Measurements from ENCODE around the gene ATF6B.

The ATF6B gene

GRCh38 chr6:32127717-32128592 lies at the start of gene ATF6B:
Gene ATF6B, minus strand, starts transcription at chr6:32128246. Its CDS starts 39 bp downstream, at chr6:32128207.
- DNase-seq (ENCODE audit: low read depth), result peak; percentile 90

DNA sequence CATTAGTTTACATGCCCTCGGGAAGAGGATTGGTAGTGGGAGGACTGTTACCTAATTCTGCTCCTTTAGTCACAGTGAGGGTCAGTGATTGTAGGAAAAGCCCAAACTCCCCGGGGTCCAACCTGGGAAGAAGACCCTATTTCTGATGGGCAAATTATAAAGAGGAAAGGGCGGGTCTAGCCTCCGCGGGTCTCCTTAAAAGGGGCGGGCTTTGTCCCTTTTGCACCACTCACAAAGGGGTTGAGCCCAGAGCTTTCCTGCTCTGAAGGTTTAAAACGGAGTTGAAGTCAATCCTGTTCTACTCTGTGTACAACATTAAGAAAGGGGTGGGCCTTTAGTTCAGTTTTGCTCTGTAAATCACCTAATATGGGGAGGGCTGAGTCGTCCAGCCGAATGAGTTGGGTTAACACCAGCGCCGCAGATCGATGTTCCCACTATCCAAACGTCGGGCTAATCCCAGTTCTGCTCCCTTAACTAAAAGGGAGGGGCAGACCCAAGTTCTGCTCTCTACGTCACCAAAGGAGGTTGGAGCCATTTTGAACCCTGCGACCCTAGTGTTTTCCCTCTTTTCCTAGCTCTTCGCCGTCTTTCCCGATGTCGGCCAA lies 49.2 kb upstream of the ATF6B start:
- no peak for DNase-seq (ENCODE audit: low read depth)

GRCh38 chr6:32176476-32177182 lies 48.6 kb upstream of the ATF6B start:
- DNase-seq (ENCODE audit: low read depth), result no peak

GRCh38 chr6:32175711-32176475 lies 47.8 kb upstream of the ATF6B start, which contains the start of gene AGPAT1:
Gene AGPAT1, minus strand, starts transcription at chr6:32176084. Its CDS starts 4,588 bp downstream, at chr6:32171496.
- DNase-seq (ENCODE audit: low read depth), result peak; percentile 95

DNA sequence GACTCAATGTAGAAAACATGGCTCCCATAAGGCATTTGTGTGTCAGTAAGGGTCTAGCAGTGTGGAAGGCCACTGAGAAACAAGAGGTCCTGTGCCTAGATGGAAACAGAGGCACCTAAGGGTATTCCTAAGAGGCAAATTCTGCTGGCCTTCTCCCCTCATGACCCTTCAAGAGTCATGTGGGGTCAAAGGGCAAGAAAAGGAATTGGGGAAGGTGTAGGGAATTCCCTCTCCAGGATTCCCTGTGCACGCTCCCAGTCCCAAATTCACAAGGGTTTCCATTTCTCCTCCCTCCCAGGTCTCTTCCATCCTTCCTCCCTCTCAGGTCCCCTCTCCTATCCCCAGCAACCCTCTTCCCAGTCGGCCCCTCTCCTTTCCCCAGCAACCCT lies 47.3 kb upstream of the ATF6B start:
- no peak for DNase-seq (ENCODE audit: low read depth)

- DNase-seq (ENCODE audit: low read depth), result no peak
Observed at GRCh38 chr6:32174416-32174815, 46.4 kb upstream of the ATF6B start.

GRCh38 chr6:32173051-32173727 lies 45.1 kb upstream of the ATF6B start:
- DNase-seq (ENCODE audit: low read depth), result no peak

DNA sequence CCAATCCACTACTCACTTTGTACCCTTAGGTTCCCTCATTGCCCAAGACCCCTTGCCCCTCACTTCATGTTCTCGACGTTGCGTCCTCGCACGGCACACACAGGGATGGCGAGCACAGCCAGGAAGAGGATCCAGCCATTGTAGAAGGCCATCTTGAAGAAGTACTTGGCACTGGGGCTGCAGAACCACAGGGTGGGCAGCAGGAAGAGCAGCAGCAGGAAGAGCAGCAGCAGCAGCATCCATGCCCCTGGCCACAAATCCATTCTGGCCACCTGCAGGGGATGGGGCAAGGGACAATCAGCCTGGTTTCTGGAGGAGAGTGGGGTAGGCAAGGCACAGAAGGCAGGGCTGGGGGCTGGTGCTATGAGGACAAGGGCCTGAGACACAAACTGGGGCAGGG lies 43.2 kb upstream of the ATF6B start:
- no peak for DNase-seq (ENCODE audit: low read depth)

DNA sequence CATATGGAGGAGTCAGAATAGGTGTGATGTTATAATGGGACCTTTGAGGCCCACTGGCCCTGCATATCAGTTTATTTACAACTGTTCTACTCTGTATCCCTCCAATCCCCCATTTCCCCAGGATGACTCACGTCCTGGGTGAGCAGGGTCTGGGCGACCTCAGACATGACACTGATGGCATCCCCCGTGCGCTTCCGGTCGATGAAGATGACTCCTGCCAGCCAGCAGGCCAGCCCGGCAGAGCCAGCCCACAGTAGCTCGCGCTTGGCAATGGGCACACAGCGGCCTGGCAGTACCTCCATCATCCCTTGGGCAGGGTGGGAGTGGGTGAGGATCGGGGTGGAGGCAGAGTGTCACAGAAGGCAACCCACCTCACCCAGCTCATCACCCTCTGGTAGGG lies 42.2 kb upstream of the ATF6B start:
- no peak for DNase-seq (ENCODE audit: low read depth)

DNA sequence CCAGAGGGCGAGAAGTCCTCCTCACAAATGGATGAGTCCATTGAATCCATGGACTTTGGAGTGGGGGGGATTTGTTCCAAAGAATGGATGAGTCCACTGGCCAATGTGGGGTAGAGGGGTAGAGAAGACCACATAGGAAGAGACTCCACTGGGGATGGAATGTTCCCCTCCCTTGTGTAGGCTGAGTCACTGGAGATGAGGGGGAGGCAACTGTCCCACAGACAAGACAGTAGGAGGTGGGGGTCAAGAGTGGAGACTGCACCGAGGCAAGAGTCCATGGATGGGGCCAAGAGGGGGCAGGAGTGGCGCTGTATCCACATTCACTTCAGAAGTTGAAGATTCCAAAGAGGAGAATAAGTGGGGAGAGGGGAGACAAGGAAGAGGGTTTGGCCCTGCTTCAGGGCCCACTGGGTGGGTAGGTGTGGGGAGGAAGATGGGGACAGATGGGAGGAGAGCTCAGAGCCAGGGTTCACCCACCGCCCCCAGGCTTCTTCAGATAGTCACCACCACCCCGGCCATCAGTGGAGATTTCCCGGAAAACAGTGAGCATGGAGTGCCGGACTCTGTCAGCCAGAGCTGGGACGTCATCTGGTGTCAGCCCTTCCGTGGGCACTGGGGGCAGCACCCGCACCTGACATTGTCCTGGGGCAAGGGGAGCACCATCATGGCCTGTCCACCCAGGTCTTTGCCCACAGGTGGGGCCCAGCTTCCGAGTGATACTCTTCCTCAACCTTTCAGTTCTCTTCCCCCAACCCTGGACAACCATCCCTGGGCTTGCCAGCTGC lies 41.0 kb upstream of the ATF6B start:
- DNase-seq (ENCODE audit: low read depth), result no peak

GRCh38 chr6:32168350-32168749 lies 40.3 kb upstream of the ATF6B start:
- no peak for DNase-seq (ENCODE audit: low read depth)

GRCh38 chr6:32167761-32168262 lies 39.8 kb upstream of the ATF6B start:
- DNase-seq (ENCODE audit: low read depth), result no peak

- DNase-seq (ENCODE audit: low read depth), result no peak
Observed at GRCh38 chr6:32167154-32167760, 39.2 kb upstream of the ATF6B start.

- DNase-seq (ENCODE audit: low read depth), result no peak
Observed at GRCh38 chr6:32166411-32167061, 38.5 kb upstream of the ATF6B start.

DNA sequence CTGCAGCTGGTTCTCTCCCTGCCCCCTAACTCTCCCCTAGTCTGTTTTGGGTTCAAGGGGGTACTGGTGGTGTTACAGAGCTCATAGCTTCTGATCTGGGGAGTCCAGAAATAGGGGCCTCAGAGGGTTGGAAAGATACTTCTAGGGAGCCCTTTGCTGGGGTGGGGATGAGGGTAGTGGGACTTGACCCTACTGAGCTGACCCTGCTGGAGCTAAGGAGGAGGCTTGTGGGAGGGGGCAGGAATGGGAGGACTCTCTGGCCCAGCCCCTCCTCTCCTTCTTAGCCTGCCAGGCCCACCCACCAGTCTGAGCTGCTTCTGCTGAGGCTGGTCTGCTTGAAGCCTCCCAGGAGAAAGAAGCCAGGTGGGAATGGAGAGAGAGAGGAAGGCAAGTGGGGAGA lies 36.2 kb upstream of the ATF6B start, which contains the start of gene EGFL8:
EGFL8 (plus strand) TSS at position 301 of the 400 bp plus-strand sequence. CDS start 1,571 bp downstream, outside the sequence.
- no peak for DNase-seq (ENCODE audit: low read depth)

GRCh38 chr6:32163559-32164258 lies 35.7 kb upstream of the ATF6B start:
- DNase-seq (ENCODE audit: low read depth), result no peak

DNA sequence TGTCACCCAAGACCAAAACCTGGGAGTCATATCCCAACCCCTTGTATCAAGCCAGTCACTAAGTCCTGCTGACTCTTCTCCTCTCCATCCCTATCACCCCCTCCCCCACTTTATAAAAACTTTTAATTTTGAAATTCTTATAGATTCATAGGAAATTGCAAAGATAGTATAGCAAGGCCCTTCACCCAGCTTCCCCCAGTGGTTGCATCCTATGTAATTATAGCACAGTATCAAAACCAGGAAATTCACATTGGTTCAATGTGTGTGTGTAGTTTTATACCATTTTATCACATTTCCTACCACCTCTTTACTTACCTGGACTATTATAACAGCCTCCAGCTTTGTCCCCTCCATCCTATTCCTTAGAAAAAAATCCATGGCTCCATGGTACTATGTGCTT lies 30.0 kb upstream of the ATF6B start:
- no peak for DNase-seq (ENCODE audit: low read depth)

- no peak for DNase-seq (ENCODE audit: low read depth)
Observed at GRCh38 chr6:32156891-32157290, 28.8 kb upstream of the ATF6B start.
